Osteoblast (primary cell): Measurements from ENCODE around the gene SLC17A9. TPM values are rescaled to one million over a fixed set of nuclear protein-coding genes. Genes with fewer than 3 reads are reported as not detected.

Experiments used
- DNase-seq: peaks from one replicate; pipeline ENCODE4 v3.0.0; 2011; ENCODE audit warnings: low spot score, mixed read lengths; ENCODE audit not compliant: insufficient read length; ENCODE audit errors: missing footprints
- H2AFZ ChIP-seq: 2 replicates; pipeline ENCODE4 v1.6.0; 2011; ENCODE audit warnings: mild to moderate bottlenecking, low read length
- H3K27ac ChIP-seq: 2 replicates; pipeline ENCODE4 v1.5.1; 2011; ENCODE audit warnings: mild to moderate bottlenecking, low read depth, low read length, moderate library complexity
- H3K27me3 ChIP-seq: 2 replicates; pipeline ENCODE4 v1.6.0; 2012; ENCODE audit warnings: mild to moderate bottlenecking, control low read depth, inconsistent platforms, low read length, moderate library complexity; ENCODE audit not compliant: insufficient read depth
- H3K36me3 ChIP-seq: 2 replicates; pipeline ENCODE4 v1.5.1; 2011; ENCODE audit warnings: mild to moderate bottlenecking, low read length, control low read depth, moderate library complexity; ENCODE audit not compliant: insufficient read depth
- H3K4me1 ChIP-seq: 2 replicates; pipeline ENCODE4 v1.5.1; 2011; ENCODE audit warnings: mild to moderate bottlenecking, low read length, control low read depth, moderate library complexity; ENCODE audit not compliant: insufficient read depth
- H3K4me2 ChIP-seq: 2 replicates; pipeline ENCODE4 v1.6.0; 2011; ENCODE audit warnings: mild to moderate bottlenecking, low read length; ENCODE audit not compliant: insufficient read depth
- H3K4me3 ChIP-seq: fragments of 200-600 bp; sonication (generic); 3 replicates; pipeline ENCODE4 v1.5.1; 2012; ENCODE audit warnings: mild to moderate bottlenecking, low read length, inconsistent platforms; ENCODE audit not compliant: insufficient read depth
- H3K79me2 ChIP-seq: 2 replicates; pipeline ENCODE4 v1.6.0; 2012; ENCODE audit warnings: mild to moderate bottlenecking, low read length, control low read depth, inconsistent platforms; ENCODE audit not compliant: insufficient read depth
- H3K9me3 ChIP-seq: 2 replicates; pipeline ENCODE4 v1.5.1; 2011; ENCODE audit warnings: low read depth, low read length, control low read depth
- H4K20me1 ChIP-seq: 2 replicates; pipeline ENCODE4 v1.6.0; 2012; ENCODE audit warnings: mild to moderate bottlenecking, low read length, control low read depth; ENCODE audit not compliant: insufficient read depth
- CTCF ChIP-seq: IDR thresholded peaks from 2 replicates; pipeline ENCODE4 v1.5.1; 2011; ENCODE audit warnings: mild to moderate bottlenecking, low read depth, low read length, moderate library complexity; ENCODE audit errors: extremely low read depth
- total RNA-seq: library from RNA; depleted of rRNA; stranded (reverse); fragments of >200 nt; gene quantifications from 2 replicates; pipeline ENCODE4 v1.2.3, GENCODE V29; 2012

The SLC17A9 gene
- total RNA-seq, 1 donor = 6.5 TPM

GRCh38 chr20:63006540-63007359 lies 54.2 kb downstream of the SLC17A9 start, which contains the start of gene BHLHE23:
Gene BHLHE23, minus strand, starts transcription at chr20:63006964. Its CDS starts 190 bp downstream, at chr20:63006774.
- no peak within 1 kb of the TSS for H2AFZ ChIP-seq
- H3K4me3 ChIP-seq = no peak within 1 kb of the TSS
- no peaks in the 10 kb centered on the region for H4K20me1 ChIP-seq
- H3K9me3 ChIP-seq = no peaks in the 10 kb centered on the region
- no peak within 1 kb of the TSS for H3K4me2 ChIP-seq
- no peak within 1 kb of the TSS for H3K27ac ChIP-seq
- no peaks in the 10 kb centered on the region for H3K36me3 ChIP-seq
- H3K79me2 ChIP-seq = no peaks in the 10 kb centered on the region
- no peak for TF ChIP-seq CTCF
- H3K27me3 ChIP-seq = peaks cover 91% of the 10 kb centered on the region
- no peaks in the 10 kb centered on the region for H3K4me1 ChIP-seq
- no peak for DNase-seq

- Histone ChIP-seq H3K27ac (no peak overlapping the region), H2AFZ (no peak overlapping the region), H3K4me1 (no peaks in the 10 kb centered on the region), H3K4me3 (no peak overlapping the region), H3K36me3 (no peaks in the 10 kb centered on the region), H3K4me2 (no peak overlapping the region), H3K9me3 (no peaks in the 10 kb centered on the region), H4K20me1 (no peaks in the 10 kb centered on the region), H3K27me3 (peaks cover 92% of the 10 kb centered on the region), H3K79me2 (no peaks in the 10 kb centered on the region)
- TF ChIP-seq CTCF = no peak
- DNase-seq = no peak
These were observed 54.8 kb downstream of the SLC17A9 start for GRCh38 chr20:63007360-63007645.

- H3K4me3 ChIP-seq = no peak overlapping the region
- no peak overlapping the region for H3K4me2 ChIP-seq
- no peak for DNase-seq
- peaks cover 1% of the 10 kb centered on the region for H3K9me3 ChIP-seq
- no peak for TF ChIP-seq CTCF
- H3K36me3 ChIP-seq = no peaks in the 10 kb centered on the region
- peaks cover 92% of the 10 kb centered on the region for H3K27me3 ChIP-seq
- no peak overlapping the region for H2AFZ ChIP-seq
- no peak overlapping the region for H3K27ac ChIP-seq
- no peaks in the 10 kb centered on the region for H4K20me1 ChIP-seq
- no peaks in the 10 kb centered on the region for H3K79me2 ChIP-seq
- H3K4me1 ChIP-seq = no peaks in the 10 kb centered on the region
These were observed 55.4 kb downstream of the SLC17A9 start for GRCh38 chr20:63007646-63008488.

- no peaks in the 10 kb centered on the region for H3K4me1 ChIP-seq
- H3K36me3 ChIP-seq = no peaks in the 10 kb centered on the region
- no peak for DNase-seq
- peaks cover 92% of the 10 kb centered on the region for H3K27me3 ChIP-seq
- peaks cover 3% of the 10 kb centered on the region for H3K9me3 ChIP-seq
- no peaks in the 10 kb centered on the region for H3K79me2 ChIP-seq
- no peak overlapping the region for H3K27ac ChIP-seq
- no peak overlapping the region for H2AFZ ChIP-seq
- H3K4me2 ChIP-seq = no peak overlapping the region
- H3K4me3 ChIP-seq = no peak overlapping the region
- TF ChIP-seq CTCF = no peak
- no peaks in the 10 kb centered on the region for H4K20me1 ChIP-seq
These were observed 56.1 kb downstream of the SLC17A9 start for GRCh38 chr20:63008541-63009044.
